OCI-LY1 (cell line): ENCODE results near the gene NDRG4.

Source experiments
- EZH2 ChIP-seq: fragments of 200-600 bp; sonication (generic), shearing (Covaris generic); IDR thresholded peaks from 2 replicates; pipeline ENCODE4 v1.8.0; 2017; ENCODE audit warnings: borderline replicate concordance, mixed run types, mild to moderate bottlenecking, antibody characterized with exemption, low read length, moderate library complexity, mixed read lengths
- TF ChIP-seq, protein P1 (sequence below): fragments of 200-600 bp; sonication (generic), shearing (Covaris generic); IDR thresholded peaks from 2 replicates; pipeline ENCODE4 v1.5.1; 2017; ENCODE audit warnings: mild to moderate bottlenecking, antibody characterized with exemption, low read length, moderate library complexity, mixed read lengths

DNA sequence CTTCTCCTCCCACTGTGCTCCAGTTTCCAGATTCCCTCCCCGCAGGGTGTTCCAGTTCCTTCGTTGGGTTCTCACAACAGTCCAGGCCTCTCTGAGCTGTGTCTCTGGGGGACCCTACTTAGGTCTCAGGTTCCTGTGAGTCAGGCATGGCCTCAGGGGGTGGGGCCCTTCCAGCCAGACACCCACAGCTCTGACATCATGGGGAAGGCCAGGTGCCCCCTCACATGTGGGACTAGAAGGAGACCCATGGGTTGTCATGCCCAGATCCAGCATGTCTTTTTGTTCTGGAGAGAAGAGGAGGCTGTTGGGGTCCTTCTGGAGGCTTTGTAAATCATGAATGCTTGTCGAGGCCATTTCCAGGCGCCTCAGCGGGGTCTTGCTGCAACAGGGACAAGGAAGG is 32.0 kb upstream of the NDRG4 start:
- TF ChIP-seq, protein P1, sequence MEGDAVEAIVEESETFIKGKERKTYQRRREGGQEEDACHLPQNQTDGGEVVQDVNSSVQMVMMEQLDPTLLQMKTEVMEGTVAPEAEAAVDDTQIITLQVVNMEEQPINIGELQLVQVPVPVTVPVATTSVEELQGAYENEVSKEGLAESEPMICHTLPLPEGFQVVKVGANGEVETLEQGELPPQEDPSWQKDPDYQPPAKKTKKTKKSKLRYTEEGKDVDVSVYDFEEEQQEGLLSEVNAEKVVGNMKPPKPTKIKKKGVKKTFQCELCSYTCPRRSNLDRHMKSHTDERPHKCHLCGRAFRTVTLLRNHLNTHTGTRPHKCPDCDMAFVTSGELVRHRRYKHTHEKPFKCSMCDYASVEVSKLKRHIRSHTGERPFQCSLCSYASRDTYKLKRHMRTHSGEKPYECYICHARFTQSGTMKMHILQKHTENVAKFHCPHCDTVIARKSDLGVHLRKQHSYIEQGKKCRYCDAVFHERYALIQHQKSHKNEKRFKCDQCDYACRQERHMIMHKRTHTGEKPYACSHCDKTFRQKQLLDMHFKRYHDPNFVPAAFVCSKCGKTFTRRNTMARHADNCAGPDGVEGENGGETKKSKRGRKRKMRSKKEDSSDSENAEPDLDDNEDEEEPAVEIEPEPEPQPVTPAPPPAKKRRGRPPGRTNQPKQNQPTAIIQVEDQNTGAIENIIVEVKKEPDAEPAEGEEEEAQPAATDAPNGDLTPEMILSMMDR: no peak
- TF ChIP-seq EZH2: no peak
